ENCODE data around the gene HECW1. TPM values are rescaled to one million over a fixed set of nuclear protein-coding genes. Genes with fewer than 3 reads are reported as not detected.

The HECW1 gene
- total RNA-seq, 1 experiment from 2014 or later = 1.8 TPM

- Mint-ChIP-seq H3K4me3 (ENCODE audit: unreplicated experiment) (no peak overlapping the region), H3K36me3 (ENCODE audit: insufficient read depth, unreplicated experiment) (no peaks in the 10 kb centered on the region), H3K4me1 (ENCODE audit: low read depth, unreplicated experiment) (no peaks in the 10 kb centered on the region), H3K27ac (ENCODE audit: unreplicated experiment) (no peak overlapping the region), H3K9me3 (ENCODE audit: unreplicated experiment) (peaks cover 16% of the 10 kb centered on the region), H3K27me3 (ENCODE audit: insufficient read depth, unreplicated experiment) (no peaks in the 10 kb centered on the region)
- Histone ChIP-seq H3K9me3 (no peaks in the 10 kb centered on the region), H3K4me3 (ENCODE audit: low read depth, low read length) (no peak overlapping the region), H3K4me1 (no peaks in the 10 kb centered on the region), H3K27me3 (replicated peaks; ENCODE audit: control insufficient read depth, insufficient read depth, low read length) (no peaks in the 10 kb centered on the region), H3K36me3 (ENCODE audit: control insufficient read depth, insufficient read depth, low read length) (no peaks in the 10 kb centered on the region)
- TF ChIP-seq CTCF (IDR thresholded peaks at IDR 0.05; ENCODE audit: insufficient read depth in 1 of 2, low read depth in 1 of 2, low read length in 1 of 2, severe bottlenecking in 1 of 2, unreplicated experiment in 1 of 2) = no peak
- CTCF ChIA-PET = no interaction called here
- DNase-seq = no peak
- POLR2A ChIA-PET = no interaction called here
- intact Hi-C loops (cut with micrococcal nuclease; ENCODE audit: unreplicated experiment) = no loop called here
- BruUV-seq (replicated peaks) = no TSS peak
Measured at GRCh38 chr7:43546231-43546630, 433.8 kb downstream of the HECW1 start.

DNA sequence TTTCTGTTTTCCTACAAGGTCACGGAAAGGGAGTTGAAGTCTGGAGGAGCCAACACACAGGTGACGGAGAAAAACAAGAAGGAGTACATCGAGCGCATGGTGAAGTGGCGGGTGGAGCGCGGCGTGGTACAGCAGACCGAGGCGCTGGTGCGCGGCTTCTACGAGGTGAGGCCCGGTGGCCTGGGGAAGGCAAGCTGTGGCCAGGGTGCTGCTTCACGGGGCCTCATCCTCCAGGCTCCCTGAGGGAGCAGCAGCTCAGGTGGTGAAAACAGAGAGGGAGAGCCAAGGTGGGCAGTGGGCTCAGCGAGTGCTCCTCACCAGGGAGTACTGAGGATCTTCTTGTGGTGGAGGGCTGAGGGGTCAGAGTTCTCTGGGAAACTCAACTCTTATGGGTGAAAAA is 438.0 kb downstream of the HECW1 start:
- intact Hi-C loops (cut with micrococcal nuclease; ENCODE audit: unreplicated experiment) = no loop called here
- H3K4me1 Mint-ChIP-seq (ENCODE audit: low read depth, unreplicated experiment) = peaks cover 14% of the 10 kb centered on the region
- no peak overlapping the region for H3K4me3 ChIP-seq (ENCODE audit: low read depth, low read length)
- no peaks in the 10 kb centered on the region for H3K36me3 ChIP-seq (ENCODE audit: control insufficient read depth, insufficient read depth, low read length)
- no peak for DNase-seq
- no peaks in the 10 kb centered on the region for H3K27me3 ChIP-seq (replicated peaks; ENCODE audit: control insufficient read depth, insufficient read depth, low read length)
- no peak overlapping the region for H3K27ac Mint-ChIP-seq (ENCODE audit: unreplicated experiment)
- ChIA-PET POLR2A (no interaction called here), CTCF (no interaction called here)
- no peaks in the 10 kb centered on the region for H3K9me3 ChIP-seq
- peaks cover 16% of the 10 kb centered on the region for H3K9me3 Mint-ChIP-seq (ENCODE audit: unreplicated experiment)
- no peak for TF ChIP-seq CTCF (IDR thresholded peaks at IDR 0.05; ENCODE audit: insufficient read depth in 1 of 2, low read depth in 1 of 2, low read length in 1 of 2, severe bottlenecking in 1 of 2, unreplicated experiment in 1 of 2)
- H3K36me3 Mint-ChIP-seq (ENCODE audit: insufficient read depth, unreplicated experiment) = peaks cover 4% of the 10 kb centered on the region
- H3K4me3 Mint-ChIP-seq (ENCODE audit: unreplicated experiment) = no peak overlapping the region
- BruUV-seq (replicated peaks) = no TSS peak
- H3K27me3 Mint-ChIP-seq (ENCODE audit: insufficient read depth, unreplicated experiment) = no peaks in the 10 kb centered on the region
- H3K4me1 ChIP-seq = peaks cover 9% of the 10 kb centered on the region; the same call in 1 of the 2 replicates

DNA sequence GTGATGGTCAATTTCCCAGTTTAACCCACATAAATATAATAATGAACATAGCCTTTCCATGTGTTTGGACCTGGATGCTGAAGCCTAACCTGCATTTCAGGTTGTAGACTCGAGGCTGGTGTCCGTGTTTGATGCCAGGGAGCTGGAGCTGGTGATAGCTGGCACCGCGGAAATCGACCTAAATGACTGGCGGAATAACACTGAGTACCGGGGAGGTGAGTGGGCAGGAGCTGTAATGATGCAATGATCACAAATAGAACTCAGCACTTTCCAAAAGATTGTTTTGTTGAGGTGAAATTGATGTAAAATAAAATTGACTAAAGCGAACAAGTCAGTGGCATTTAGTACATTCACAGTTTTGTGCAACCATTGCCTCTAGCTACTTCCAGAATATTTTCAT is 439.7 kb downstream of the HECW1 start:
- Mint-ChIP-seq H3K27me3 (ENCODE audit: insufficient read depth, unreplicated experiment) (no peaks in the 10 kb centered on the region), H3K4me3 (ENCODE audit: unreplicated experiment) (no peak overlapping the region), H3K27ac (ENCODE audit: unreplicated experiment) (no peak overlapping the region), H3K36me3 (ENCODE audit: insufficient read depth, unreplicated experiment) (peaks cover 4% of the 10 kb centered on the region), H3K4me1 (ENCODE audit: low read depth, unreplicated experiment) (peaks cover 14% of the 10 kb centered on the region), H3K9me3 (ENCODE audit: unreplicated experiment) (peaks cover 3% of the 10 kb centered on the region)
- intact Hi-C loops (cut with micrococcal nuclease; ENCODE audit: unreplicated experiment) = no loop called here
- no peak for TF ChIP-seq CTCF (IDR thresholded peaks at IDR 0.05; ENCODE audit: insufficient read depth in 1 of 2, low read depth in 1 of 2, low read length in 1 of 2, severe bottlenecking in 1 of 2, unreplicated experiment in 1 of 2)
- H3K4me1 ChIP-seq = peaks cover 9% of the 10 kb centered on the region; the same call in 1 of the 2 replicates
- no TSS peak for BruUV-seq (replicated peaks)
- H3K9me3 ChIP-seq = no peaks in the 10 kb centered on the region
- no peak overlapping the region for H3K4me3 ChIP-seq (ENCODE audit: low read depth, low read length)
- H3K27me3 ChIP-seq (replicated peaks; ENCODE audit: control insufficient read depth, insufficient read depth, low read length) = no peaks in the 10 kb centered on the region
- no peak for DNase-seq
- no peaks in the 10 kb centered on the region for H3K36me3 ChIP-seq (ENCODE audit: control insufficient read depth, insufficient read depth, low read length)
- ChIA-PET CTCF (no interaction called here), POLR2A (no interaction called here)
